ENCODE measurements around the gene CXCL1. TPM values are rescaled to one million over a fixed set of nuclear protein-coding genes. Genes with fewer than 3 reads are reported as not detected.

Gene CXCL1
- total and polyA plus RNA-seq, 2 of the 13 experiments (the other 11 are each of a cell fraction or from before 2014, with no cell fraction given): 0.15 TPM; not detected in 1

DNA sequence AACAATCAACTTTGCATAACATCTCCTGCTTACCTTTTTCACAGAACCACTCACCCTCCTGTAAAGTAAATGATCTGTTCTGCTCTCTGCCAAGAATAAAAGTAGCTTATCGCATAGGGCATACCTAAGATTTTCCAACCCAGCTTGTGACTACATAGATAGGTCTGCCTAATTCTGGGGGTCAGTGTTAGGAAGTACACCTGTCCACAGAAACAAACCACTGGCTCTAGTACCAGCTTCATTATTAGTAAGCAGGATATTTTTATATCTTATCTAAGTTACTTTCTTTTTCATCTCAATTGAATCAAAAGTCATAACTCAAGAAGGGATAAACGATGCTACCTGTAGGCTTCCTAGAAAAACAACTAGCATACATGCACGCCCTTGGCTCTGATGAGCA lies 23.8 kb downstream of the CXCL1 start:
- intact Hi-C loops (cut with micrococcal nuclease; ENCODE audit: unreplicated experiment): no loop called here

DNA sequence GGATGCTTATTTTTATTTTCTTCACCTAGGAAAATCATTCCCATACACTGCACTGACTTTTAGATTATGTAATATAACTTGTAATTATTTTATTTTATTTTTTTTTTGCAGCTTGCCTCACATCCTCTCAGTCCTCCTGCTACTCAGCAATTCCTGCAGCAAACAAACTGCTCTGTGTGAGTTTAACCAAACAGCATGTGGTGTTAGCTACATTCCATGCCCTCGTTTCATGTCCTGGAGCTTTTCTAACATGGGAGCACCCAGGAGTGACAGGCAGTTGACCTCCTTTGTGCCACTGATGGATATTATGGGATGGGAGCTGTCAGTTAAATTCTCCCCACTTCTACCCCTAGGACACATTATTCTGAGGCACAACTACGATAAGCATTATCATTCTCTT lies 24.8 kb downstream of the CXCL1 start:
- Histone ChIP-seq H3K27me3 (ENCODE audit: control insufficient read depth in 1 of 2, insufficient read depth in 2 of 2, low read length in 2 of 2) (no peaks in the 10 kb centered on the region), H3K4me3 (replicated peaks in 1 of 3; ENCODE audit: insufficient read depth in 1 of 3, low read depth in 2 of 3, low read length in 3 of 3) (no peak overlapping the region), H3K9ac (ENCODE audit: insufficient read depth, low read depth, low read length) (no peak overlapping the region), H3K4me1 (ENCODE audit: insufficient read depth, low read length) (no peaks in the 10 kb centered on the region), H3K4me2 (ENCODE audit: low read depth, low read length) (no peak overlapping the region), H3K27ac (ENCODE audit: extremely low read length, insufficient read depth, low read length) (no peak overlapping the region), H3K9me3 (ENCODE audit: low read length) (no peaks in the 10 kb centered on the region), H4K20me1 (ENCODE audit: insufficient read depth, low read length) (no peaks in the 10 kb centered on the region), H3K79me2 (ENCODE audit: insufficient read depth, low read length) (no peaks in the 10 kb centered on the region), H2AFZ (ENCODE audit: low read length) (no peak overlapping the region), H3K36me3 (replicated peaks in 1 of 2; ENCODE audit: control insufficient read depth in 1 of 2, insufficient read depth in 2 of 2, low read length in 2 of 2) (no peaks in the 10 kb centered on the region)
- ATAC-seq (no peak), DNase-seq (ENCODE audit: low spot score) (no peak), FAIRE-seq (no peak)
- TF ChIP-seq ZNF296 (CRISPR knock-in tag; conservative IDR thresholded peaks at IDR 0.05): no peak
- no peak for TF ChIP-seq ATF7 (IDR thresholded peaks at IDR 0.05)
- TF ChIP-seq ATF7 (CRISPR knock-in tag; IDR thresholded peaks at IDR 0.05): no peak
- no peak for TF ChIP-seq ZNF850 (CRISPR knock-in tag; conservative IDR thresholded peaks at IDR 0.05)
- TF ChIP-seq, protein P1, sequence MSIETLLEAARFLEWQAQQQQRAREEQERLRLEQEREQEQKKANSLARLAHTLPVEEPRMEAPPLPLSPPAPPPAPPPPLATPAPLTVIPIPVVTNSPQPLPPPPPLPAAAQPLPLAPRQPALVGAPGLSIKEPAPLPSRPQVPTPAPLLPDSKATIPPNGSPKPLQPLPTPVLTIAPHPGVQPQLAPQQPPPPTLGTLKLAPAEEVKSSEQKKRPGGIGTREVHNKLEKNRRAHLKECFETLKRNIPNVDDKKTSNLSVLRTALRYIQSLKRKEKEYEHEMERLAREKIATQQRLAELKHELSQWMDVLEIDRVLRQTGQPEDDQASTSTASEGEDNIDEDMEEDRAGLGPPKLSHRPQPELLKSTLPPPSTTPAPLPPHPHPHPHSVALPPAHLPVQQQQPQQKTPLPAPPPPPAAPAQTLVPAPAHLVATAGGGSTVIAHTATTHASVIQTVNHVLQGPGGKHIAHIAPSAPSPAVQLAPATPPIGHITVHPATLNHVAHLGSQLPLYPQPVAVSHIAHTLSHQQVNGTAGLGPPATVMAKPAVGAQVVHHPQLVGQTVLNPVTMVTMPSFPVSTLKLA (IDR thresholded peaks at IDR 0.05): no peak
- TF ChIP-seq ZBTB21 (CRISPR knock-in tag; IDR thresholded peaks at IDR 0.05): no peak
- TF ChIP-seq ZFAT (CRISPR knock-in tag; conservative IDR thresholded peaks at IDR 0.05): no peak
- no peak for TF ChIP-seq ZNF335 (CRISPR knock-in tag; IDR thresholded peaks at IDR 0.05)
- no peak for TF ChIP-seq ZSCAN25 (CRISPR knock-in tag; IDR thresholded peaks at IDR 0.05)
- no TSS peak for BruUV-seq (replicated peaks)
- intact Hi-C loops (cut with micrococcal nuclease; ENCODE audit: unreplicated experiment) (no loop called here), in situ Hi-C loops (cut with HindIII; ENCODE audit: extremely low pct_ligation_motif_present, low pct_unique_long_range_greater_than_20kb) (no loop called here)
- ChIA-PET POLR2A (no interaction called here), CTCF (ENCODE audit: low intra/inter-chr PET ratio, low total read pairs) (no interaction called here)
- WGBS (ENCODE audit: low lambda C conversion rate): 0% methylated on average over 2 of the region's 2 CpGs

More for the DNA sequence above, 23.8 kb downstream of the CXCL1 start:
- Histone ChIP-seq H3K4me2 (ENCODE audit: low read depth, low read length) (no peak overlapping the region), H4K20me1 (ENCODE audit: insufficient read depth, low read length) (no peaks in the 10 kb centered on the region), H3K36me3 (replicated peaks in 1 of 2; ENCODE audit: control insufficient read depth in 1 of 2, insufficient read depth in 2 of 2, low read length in 2 of 2) (no peaks in the 10 kb centered on the region), H3K9ac (ENCODE audit: insufficient read depth, low read depth, low read length) (no peak overlapping the region), H3K79me2 (ENCODE audit: insufficient read depth, low read length) (no peaks in the 10 kb centered on the region), H2AFZ (ENCODE audit: low read length) (no peak overlapping the region), H3K9me3 (ENCODE audit: low read length) (no peaks in the 10 kb centered on the region), H3K27me3 (ENCODE audit: control insufficient read depth in 1 of 2, insufficient read depth in 2 of 2, low read length in 2 of 2) (no peaks in the 10 kb centered on the region), H3K4me1 (ENCODE audit: insufficient read depth, low read length) (no peaks in the 10 kb centered on the region), H3K4me3 (replicated peaks in 1 of 3; ENCODE audit: insufficient read depth in 1 of 3, low read depth in 2 of 3, low read length in 3 of 3) (no peak overlapping the region), H3K27ac (ENCODE audit: extremely low read length, insufficient read depth, low read length) (no peak overlapping the region)
- DNase-seq (ENCODE audit: low spot score) (no peak), ATAC-seq (no peak), FAIRE-seq (no peak)
- TF ChIP-seq SRSF9 (IDR thresholded peaks at IDR 0.05; ENCODE audit: borderline replicate concordance, insufficient read depth, low read depth, low read length, poor library complexity, severe bottlenecking) (no peak), ATF1 (CRISPR knock-in tag; IDR thresholded peaks at IDR 0.05) (no peak), TBL1XR1 (IDR thresholded peaks at IDR 0.05; ENCODE audit: borderline replicate concordance, low read length, partially characterized antibody) (no peak), CAMTA2 (CRISPR knock-in tag; IDR thresholded peaks at IDR 0.05; ENCODE audit: borderline replicate concordance) (no peak)
- in situ Hi-C loops (cut with HindIII; ENCODE audit: extremely low pct_ligation_motif_present, low pct_unique_long_range_greater_than_20kb): no loop called here
- POLR2A ChIA-PET: no interaction called here
- no TSS peak for BruUV-seq (replicated peaks)
- 0% methylated on average over 3 of the region's 3 CpGs for WGBS (ENCODE audit: low lambda C conversion rate)
- CTCF ChIA-PET (ENCODE audit: low intra/inter-chr PET ratio, low total read pairs): no interaction called here

All from HepG2 (cell line).